Endothelial cell of hepatic sinusoid (primary cell): ENCODE measurements around the gene TEX26.

Source experiments
- in situ Hi-C: cut with HindIII; loops from 2 replicates; pipeline ENCODE4 v1.10.0; 2017; ENCODE audit warnings: low sequenced_read_pairs

The TEX26 gene

DNA sequence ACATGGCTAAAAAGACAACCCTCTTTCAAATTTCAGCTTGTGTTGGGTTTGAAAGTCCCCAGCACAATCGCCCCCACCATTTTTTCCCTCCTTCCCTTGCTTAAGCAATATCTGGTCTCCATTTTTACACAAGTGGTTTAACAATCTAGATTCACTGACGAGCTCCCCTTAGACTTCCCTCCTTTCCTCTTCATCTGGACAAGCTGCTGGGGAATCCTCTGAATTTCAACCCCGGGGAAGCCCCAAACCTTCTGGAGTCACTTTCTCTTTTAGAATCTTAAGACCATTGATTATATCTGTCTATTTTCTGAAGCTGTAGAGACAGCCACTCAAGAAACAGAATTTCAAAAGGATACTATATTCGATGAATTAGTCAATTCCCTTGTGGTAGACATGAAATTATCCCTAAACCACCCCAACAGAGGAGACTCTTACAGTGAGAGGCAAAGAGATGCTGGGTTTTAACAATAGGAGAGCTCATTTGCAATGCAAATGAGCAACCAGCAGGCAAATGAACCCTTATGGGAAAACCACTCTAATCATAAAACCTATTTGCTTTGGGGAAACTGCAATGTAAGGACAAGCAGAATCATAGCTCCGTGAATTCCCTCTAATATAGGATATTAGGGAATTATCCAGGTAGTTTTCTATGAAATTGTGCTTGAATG, 78.9 kb downstream of the TEX26 start:
- in situ Hi-C loops, result no loop called here

DNA sequence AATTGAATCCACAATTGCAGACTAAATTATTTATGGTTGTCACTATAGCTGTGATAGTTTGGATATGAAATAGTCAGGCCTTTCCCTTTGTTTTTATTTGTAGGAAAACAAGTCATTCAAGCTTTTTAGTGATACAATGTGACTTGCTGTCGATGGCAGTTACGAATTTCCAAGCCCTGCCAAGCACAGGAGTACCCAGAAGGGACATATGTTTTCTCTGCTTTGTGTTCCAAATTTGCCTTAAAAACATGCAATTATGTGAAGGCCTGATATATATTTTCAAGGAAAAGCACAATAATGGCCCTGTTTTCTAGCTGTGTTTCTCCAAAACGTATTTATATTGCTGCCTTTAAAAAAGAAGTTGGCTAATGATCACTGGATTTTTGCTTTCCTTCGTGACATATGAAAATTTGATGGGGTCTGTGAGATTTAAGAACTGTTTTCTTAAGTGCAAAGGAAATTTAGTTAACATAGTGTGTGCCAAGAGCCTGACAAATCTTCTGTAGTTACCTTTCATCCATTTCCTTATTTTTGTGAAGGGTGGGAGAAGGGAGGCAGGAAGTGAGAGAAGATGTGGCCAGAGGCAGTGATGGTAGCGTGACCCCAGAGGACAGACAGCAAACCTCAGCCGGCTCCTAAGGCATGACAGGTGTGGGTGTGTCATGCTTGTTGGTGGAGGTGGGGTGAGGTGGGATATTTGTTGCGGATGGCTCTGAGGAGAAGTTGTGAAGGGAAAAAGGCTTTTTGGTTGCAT, 79.6 kb downstream of the TEX26 start:
- in situ Hi-C loops, result no loop called here

DNA sequence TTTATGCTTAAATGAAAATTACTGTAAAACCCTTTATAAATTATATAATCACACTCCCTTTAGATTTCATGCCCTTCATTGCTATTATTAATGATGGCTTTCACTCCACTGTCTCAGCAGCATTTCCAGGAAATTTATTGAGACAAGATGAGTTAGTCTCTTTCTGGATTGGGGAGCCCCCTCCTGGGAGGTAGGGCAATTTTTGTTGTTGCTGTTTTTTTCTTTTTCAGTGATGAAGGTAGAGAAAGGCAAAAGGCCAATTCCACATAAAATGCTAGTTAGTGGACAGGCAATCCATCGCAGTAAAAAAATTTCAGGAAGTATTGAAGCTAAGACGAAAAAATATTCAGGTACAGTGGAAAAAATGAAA, 80.2 kb downstream of the TEX26 start:
- in situ Hi-C loops, result no loop called here

DNA sequence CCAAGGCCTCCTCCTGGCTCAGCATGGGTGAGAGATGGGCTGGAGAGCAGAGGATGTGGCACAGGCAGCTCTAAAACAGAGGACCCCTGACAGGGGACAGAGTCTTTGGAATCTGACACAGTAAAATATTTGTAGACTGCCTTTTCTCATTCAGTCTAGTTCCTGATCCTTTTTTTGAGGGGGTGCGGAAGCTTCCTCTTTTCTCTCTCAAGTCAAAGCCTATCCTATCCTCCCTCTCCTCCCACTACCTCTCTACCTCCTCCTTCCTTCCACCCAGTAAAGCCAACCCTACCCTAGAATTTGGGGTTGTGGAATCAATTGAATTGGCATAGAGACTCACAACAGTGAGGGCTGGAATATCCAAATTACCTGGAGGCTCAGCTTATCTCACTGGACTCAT, 82.0 kb downstream of the TEX26 start:
- in situ Hi-C loops, result no loop called here

DNA sequence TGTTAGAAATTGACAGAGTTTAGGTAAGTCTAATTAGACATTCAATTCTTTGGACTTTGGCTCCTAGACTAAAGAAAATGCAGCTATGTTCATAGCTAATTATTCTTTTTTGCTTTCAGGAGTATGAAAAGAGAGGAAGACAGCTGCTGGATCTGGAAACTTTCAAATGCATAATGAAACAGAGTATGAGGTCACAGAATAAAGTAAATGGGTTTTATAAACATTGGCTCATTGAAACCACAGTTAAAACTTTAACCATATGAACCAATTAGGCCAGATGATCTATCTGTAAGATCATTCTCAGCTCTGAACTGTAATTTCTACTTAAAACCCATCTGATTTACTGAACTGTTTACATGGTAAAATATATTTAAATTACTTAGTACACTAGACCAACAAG, 82.7 kb downstream of the TEX26 start:
- in situ Hi-C loops, result no loop called here

DNA sequence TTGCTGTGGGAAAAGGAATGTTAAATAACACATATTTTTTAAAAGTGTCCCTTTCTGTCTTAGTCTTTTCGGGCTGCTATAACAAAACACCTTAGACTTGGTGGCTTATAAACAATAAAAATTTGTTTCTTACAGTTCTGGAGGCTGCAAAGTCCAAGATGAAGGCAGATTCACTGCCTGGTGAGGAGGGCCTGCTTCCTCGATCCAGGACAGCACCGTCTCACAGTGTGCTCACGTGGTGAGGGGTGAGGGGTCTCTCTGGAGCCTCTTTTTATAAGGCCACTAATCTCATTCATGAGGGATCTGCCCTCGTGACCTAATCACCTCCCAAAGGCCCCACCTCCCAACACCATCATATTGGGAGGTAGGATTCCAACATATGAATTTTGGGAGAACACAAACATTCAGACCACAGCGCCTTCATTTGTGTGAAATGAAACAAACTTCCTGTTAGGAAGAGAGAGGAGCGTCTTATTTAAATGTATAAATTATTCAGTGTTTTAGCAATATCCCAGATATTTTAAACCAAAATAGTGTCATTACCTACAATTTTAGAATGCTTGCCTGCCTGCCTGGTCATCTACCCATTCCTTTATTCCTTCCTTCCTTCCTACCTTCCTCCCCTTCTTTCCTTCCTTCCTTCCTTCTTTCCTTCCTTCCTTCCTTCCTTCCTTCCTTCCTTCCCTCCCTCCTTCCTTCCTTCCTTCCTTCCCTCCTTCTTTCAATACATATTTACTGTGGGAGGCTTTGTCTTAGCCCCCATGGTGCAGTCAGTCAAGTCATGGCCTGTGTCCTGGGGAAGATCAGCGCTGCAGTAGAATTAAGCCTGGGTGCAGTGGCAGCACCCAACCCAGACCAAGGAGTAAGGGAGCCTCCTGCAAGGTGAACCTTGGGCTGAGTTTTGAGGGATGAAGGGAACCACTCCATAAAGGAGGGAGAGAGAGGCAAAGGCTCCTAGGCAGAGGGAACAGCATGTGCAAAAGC, 84.2 kb downstream of the TEX26 start:
- in situ Hi-C loops, result no loop called here

DNA sequence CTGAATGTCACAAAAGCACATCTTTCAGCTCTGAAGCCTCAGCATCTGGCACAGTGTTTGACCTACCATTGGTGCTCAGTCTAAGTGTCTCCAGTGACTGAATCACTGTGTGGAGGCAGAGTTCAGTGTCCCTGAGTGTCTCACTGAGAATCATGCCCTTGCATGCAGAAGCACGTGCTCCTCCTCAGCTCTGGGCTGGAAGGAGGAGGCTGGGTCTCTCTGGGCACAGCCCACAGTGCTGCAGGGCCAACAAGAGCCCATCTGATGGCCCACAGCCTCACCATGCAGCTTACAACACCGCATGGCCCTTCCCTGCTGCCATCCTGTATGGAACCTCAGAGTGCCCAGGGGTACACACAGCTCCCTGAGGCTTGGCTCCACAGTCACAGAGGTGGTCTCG, 86.1 kb downstream of the TEX26 start:
- in situ Hi-C loops, result no loop called here

DNA sequence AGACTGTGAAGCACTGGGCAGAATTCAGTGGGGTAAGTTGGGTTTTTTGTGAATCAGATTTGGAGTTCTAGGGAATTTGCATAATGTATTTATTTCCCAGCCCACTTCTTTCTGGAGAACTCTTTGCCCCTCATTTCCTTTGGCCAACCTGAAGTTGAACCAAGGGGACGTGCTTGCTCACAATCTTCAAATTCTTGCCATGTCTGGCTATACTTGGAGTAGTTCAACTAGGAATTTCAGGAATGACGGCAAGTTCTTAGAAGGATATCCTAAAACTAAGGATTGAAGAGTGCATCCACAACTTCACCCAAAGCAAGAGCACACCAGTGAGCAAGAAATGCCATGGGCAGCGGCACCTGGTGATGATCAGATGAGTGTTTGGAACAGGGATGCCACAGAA, 88.5 kb downstream of the TEX26 start:
- in situ Hi-C loops, result loop anchor here (5.0 kb wide), 1 partner anchor 71 kb away; no protein-coding TSS in a partner anchor

DNA sequence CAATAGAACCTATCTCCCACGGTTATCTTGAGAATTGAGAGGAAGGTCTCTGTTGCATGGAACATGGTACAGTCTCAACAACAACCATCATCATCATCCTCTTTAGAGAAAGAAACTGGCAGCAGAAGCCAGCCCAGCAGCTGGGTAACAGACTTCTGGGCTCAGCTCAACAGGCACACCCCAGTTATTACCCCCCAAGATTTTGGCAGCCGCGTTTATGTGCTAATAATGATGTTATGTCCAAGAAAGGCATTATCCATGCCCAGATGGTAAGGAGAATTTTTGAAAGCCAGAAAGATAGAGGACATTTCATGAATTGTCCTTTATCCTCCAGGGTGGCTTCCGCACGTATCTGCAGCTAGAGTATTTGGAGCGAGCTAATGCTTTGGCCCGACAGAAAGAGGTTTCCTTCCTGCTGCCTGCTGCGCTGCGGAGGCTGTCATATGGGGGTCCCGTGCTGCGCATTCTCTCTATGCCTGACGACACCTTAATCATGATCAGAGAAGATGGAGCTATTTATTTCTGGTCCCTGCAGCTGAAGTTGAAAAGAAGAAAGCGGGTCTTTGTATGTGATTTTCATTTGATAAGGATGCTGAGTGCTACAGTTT, 89.9 kb downstream of the TEX26 start:
- in situ Hi-C loops, result loop anchor here (5.0 kb wide), 1 partner anchor 70 kb away; no protein-coding TSS in a partner anchor

DNA sequence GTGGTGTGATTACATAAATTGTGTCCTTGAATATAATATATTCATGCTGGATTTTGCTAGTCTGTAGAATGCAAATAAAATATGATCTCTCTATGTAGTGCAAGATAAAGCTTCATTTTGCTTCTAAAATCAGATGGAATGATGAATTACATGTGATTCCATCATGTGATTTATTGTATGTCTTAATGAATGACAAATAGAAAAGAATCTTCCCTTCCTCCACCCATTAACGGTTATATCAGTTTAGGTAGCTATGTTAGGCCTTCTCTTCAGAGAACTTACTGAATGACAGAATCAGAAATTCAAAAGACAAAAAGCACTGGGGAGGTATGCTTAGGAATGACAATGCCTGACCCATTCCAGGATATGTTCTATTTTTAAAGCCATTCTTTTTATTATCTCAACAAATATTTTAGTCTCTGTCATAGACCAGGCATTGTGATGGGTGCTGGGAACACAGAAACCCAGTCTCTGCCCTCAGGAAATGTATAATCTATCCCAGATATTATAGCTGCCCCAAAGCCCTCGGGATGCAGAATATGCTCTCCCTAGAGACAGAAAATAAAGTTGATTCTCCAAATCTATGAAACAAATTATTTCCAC, 90.6 kb downstream of the TEX26 start:
- in situ Hi-C loops, result loop anchor here (5.0 kb wide), 1 partner anchor 69 kb away; no protein-coding TSS in a partner anchor
